Chondrocyte (in vitro differentiated cells): Measurements from ENCODE around the gene TRPC1. TPM values are rescaled to one million over a fixed set of nuclear protein-coding genes. Genes with fewer than 3 reads are reported as not detected.

Source experiments
- DNase-seq: peaks from one replicate; pipeline ENCODE4 v3.0.0; 2021; ENCODE audit warnings: mixed read lengths, low spot score
- H3K27ac Mint-ChIP-seq: one replicate; pipeline ENCODE4 v1.8.0; 2021; ENCODE audit warnings: mild to moderate bottlenecking, moderate library complexity, mixed read lengths; ENCODE audit not compliant: unreplicated experiment
- H3K27me3 Mint-ChIP-seq: 2 replicates; pipeline ENCODE4 v1.8.0; 2021; ENCODE audit warnings: low read depth, mixed read lengths
- H3K36me3 Mint-ChIP-seq: 2 replicates; pipeline ENCODE4 v1.8.0; 2021; ENCODE audit warnings: low read depth, mixed read lengths
- H3K4me1 Mint-ChIP-seq: 2 replicates; pipeline ENCODE4 v1.8.0; 2021; ENCODE audit warnings: low read depth, mild to moderate bottlenecking, mixed read lengths
- H3K4me3 Mint-ChIP-seq: one replicate; pipeline ENCODE4 v1.8.0; 2021; ENCODE audit warnings: mild to moderate bottlenecking, moderate library complexity, mixed read lengths; ENCODE audit not compliant: unreplicated experiment
- H3K9me3 Mint-ChIP-seq: 2 replicates; pipeline ENCODE4 v1.8.0; 2021; ENCODE audit warnings: low read depth, mixed read lengths
- CTCF ChIP-seq: fragments of 200-600 bp; sonication (generic); IDR thresholded peaks from 2 replicates; pipeline ENCODE4 v1.5.0; 2021; ENCODE audit warnings: antibody characterized with exemption, mild to moderate bottlenecking, moderate library complexity
- long read RNA-seq: library from polyadenylated mRNA; stranded (forward); transcript quantifications from one replicate; pipeline ENCODE4 v2.0.0, GENCODE V29; 2021
- total RNA-seq: library from RNA; stranded (reverse); gene quantifications from 3 replicates; pipeline ENCODE4 v1.2.1, GENCODE V29; 2021

Gene TRPC1
- total RNA-seq: 15.1 to 20.1 TPM (median 16.4 TPM) in 3 replicates
- long read RNA-seq, full-length matches to known transcripts: 17 of 23 reads
- long read RNA-seq, partial matches to known transcripts: 0 of 23 reads
- long read RNA-seq, other reads (novel, unspliced or antisense): 6 of 23 reads

GRCh38 chr3:142723968-142724681 is at the start of gene TRPC1:
Gene TRPC1, plus strand, starts transcription at chr3:142724034. Its CDS starts 526 bp downstream, at chr3:142724560.
- Mint-ChIP-seq H3K4me1 (peaks cover 18% of the 10 kb centered on the region), H3K4me3 (peak within 1 kb of the TSS; percentile 96), H3K27me3 (no peaks in the 10 kb centered on the region), H3K27ac (peak within 1 kb of the TSS; percentile 94), H3K36me3 (peaks cover 3% of the 10 kb centered on the region), H3K9me3 (peaks cover 7% of the 10 kb centered on the region)
- peak; percentile 91 for DNase-seq
- no peak for TF ChIP-seq CTCF

GRCh38 chr3:142676151-142676550 is 47.7 kb upstream of the TRPC1 start:
- Mint-ChIP-seq H3K4me3 (no peak overlapping the region), H3K27me3 (no peaks in the 10 kb centered on the region), H3K36me3 (no peaks in the 10 kb centered on the region), H3K9me3 (no peaks in the 10 kb centered on the region), H3K27ac (no peak overlapping the region), H3K4me1 (no peaks in the 10 kb centered on the region)
- no peak for DNase-seq
- TF ChIP-seq CTCF: no peak

GRCh38 chr3:142680710-142681109 is 43.1 kb upstream of the TRPC1 start:
- no peak overlapping the region for H3K27ac Mint-ChIP-seq
- peak; percentile 13 for TF ChIP-seq CTCF
- no peaks in the 10 kb centered on the region for H3K36me3 Mint-ChIP-seq
- no peaks in the 10 kb centered on the region for H3K27me3 Mint-ChIP-seq
- no peak overlapping the region for H3K4me3 Mint-ChIP-seq
- DNase-seq: no peak
- H3K9me3 Mint-ChIP-seq: no peaks in the 10 kb centered on the region
- H3K4me1 Mint-ChIP-seq: no peaks in the 10 kb centered on the region

GRCh38 chr3:142690613-142691012 is 33.2 kb upstream of the TRPC1 start:
- H3K4me1 Mint-ChIP-seq: no peaks in the 10 kb centered on the region
- no peaks in the 10 kb centered on the region for H3K27me3 Mint-ChIP-seq
- no peak overlapping the region for H3K27ac Mint-ChIP-seq
- no peaks in the 10 kb centered on the region for H3K36me3 Mint-ChIP-seq
- no peak for TF ChIP-seq CTCF
- no peaks in the 10 kb centered on the region for H3K9me3 Mint-ChIP-seq
- no peak for DNase-seq
- no peak overlapping the region for H3K4me3 Mint-ChIP-seq

DNA sequence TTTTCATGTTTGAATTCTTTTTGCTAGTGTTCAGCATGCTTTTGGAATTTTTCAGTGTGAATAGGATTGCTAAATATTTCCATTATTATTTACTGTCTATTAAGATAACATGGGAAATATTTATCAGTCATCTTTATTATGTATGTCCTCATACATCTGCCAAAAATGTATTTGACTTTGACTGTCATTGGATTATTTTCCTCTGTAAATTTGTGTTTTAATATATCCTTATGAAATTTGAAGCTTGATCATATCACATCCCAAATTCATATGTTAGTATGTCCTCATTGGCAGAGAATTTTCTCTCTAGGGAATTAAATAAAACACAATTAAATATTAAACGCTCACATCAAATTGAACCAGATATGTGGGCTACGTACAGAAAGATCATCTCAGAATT is 32.3 kb upstream of the TRPC1 start:
- H3K27ac Mint-ChIP-seq: no peak overlapping the region
- H3K4me3 Mint-ChIP-seq: no peak overlapping the region
- no peak for DNase-seq
- no peaks in the 10 kb centered on the region for H3K9me3 Mint-ChIP-seq
- TF ChIP-seq CTCF: no peak
- H3K27me3 Mint-ChIP-seq: no peaks in the 10 kb centered on the region
- no peaks in the 10 kb centered on the region for H3K4me1 Mint-ChIP-seq
- H3K36me3 Mint-ChIP-seq: no peaks in the 10 kb centered on the region
